HPDE6-E6E7 (cell line): ENCODE results near the gene TBC1D12.

Experiments
- DNase-seq: peaks from one replicate; pipeline ENCODE4 v3.0.0; 2011; ENCODE audit warnings: missing footprints; ENCODE audit errors: extremely low spot score

The TBC1D12 gene

DNA sequence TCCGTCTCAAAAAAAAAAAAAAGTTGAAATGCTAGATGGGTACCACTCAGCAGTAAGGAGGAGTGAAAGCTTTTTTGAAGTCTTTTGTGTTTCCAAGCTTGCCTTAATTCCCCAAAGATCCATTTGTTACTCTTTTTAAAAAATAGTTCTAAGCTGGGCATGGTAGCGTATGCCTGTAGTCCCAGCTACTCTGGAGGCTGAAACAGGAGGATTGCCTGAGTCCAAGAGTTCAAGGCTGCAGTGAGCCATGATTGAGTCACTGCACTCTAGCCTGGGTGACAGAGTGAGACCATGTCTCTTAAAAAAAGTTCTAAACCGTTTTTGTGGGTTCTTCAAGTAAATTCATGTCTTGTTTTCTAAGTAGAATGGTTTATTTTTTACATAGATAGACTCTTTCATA, 5.3 kb downstream of the TBC1D12 start:
- no peak for DNase-seq

GRCh38 chr10:94409021-94409657, 6.8 kb downstream of the TBC1D12 start:
- DNase-seq: no peak

DNA sequence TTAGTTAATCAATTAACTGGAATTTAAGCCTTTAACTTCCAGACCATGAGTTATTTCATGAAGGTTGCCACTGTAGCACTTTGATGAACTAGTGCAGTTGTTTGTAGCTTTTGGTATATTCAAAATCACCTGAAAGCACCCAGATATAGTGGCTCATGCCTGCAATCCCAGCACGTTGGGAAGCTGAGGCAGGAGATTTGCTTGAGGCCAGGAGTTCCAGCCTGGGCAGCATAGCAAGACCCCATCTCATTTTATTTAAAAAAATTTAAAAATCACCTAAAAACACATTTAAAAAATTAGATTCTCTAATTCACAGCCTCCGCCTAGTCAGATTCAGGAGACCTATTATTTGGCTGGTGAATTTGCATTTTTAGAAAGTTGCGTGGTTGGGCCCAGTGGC, 9.0 kb downstream of the TBC1D12 start:
- no peak for DNase-seq

GRCh38 chr10:94412449-94412848, 10.1 kb downstream of the TBC1D12 start:
- DNase-seq: no peak

- no peak for DNase-seq
These were observed 11.0 kb downstream of the TBC1D12 start for GRCh38 chr10:94413361-94413760.

- no peak for DNase-seq
These were observed 14.6 kb downstream of the TBC1D12 start for GRCh38 chr10:94416896-94417295.

DNA sequence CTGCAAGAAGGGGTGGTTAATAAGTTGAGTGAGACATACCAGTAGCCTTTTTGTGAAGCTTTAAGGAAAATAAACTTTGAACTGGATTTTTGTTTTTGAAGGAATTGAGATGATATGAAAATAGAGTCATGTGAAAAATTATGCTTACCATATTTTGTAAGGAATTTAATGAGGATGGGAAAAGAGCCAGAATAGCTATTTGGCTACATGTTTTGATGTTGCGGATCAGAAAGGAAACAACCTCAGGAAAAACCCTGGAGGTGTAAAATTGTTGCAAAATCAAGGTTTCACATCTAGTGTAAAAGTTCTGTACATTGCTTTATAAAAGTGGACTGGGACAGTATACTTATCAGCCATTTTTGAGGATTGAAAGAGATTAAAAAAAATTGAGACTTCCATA, 15.0 kb downstream of the TBC1D12 start:
- no peak for DNase-seq

DNA sequence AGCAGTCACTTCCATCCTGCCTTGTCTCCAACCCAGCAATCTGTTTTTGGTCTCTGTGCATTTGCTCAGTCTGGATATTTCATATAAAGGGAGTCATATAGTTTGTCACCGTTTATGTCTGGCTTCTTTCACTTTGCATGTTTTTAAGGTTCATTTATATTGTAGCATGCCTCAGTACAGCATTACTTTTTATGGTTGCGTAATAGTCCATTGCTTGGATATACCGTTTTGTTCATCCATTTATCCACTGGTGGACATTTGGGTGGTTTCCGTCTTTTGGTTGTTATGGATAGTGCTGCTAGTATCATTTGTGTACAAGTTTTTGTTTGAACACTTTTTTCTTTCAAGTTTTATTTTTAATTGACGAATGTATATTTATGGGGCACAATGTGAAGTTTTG, 18.2 kb downstream of the TBC1D12 start:
- DNase-seq: no peak

DNA sequence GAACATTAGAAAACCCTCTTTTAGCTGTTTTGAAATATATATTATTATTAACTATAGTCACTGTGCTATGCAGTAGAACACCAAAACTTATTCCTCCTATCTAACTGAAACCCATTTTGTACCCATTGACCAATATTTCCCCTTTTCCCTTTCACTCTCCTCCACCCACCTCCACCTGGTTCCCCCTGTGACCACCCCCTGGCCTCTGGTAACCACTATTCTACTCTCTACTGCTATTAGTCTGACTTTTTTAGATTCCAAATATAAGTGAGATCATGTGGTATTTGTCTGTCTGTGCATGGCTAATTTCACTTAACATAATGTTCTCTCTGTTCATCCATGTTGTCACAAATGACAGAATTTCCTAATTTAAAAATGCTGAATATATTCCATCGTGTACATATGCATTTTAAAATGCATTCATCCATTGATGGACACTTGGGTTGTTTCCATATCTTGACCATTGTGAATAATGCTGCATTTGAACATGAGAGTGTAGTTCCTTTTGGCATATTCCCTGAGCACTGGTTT, 18.7 kb downstream of the TBC1D12 start:
- DNase-seq: no peak

DNA sequence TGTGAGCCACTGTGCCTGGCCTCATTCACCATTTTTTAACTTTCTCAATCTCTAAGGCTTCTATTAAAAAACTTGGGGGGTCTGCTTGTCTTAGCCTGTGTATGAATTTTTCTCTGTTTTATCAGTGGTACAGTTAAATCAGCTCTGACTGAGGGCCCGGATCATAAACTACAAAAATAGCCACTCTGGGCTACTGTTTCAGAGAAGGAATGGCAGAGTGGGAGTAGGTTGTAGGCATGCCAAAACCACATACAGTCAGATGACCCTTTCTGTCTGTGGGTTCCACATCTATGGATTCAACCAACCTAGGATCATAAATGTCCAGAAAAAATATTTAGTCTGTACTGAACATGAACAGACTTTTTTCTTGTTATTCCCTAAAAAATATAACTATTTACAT, 21.3 kb downstream of the TBC1D12 start:
- no peak for DNase-seq

GRCh38 chr10:94424714-94425337, 22.5 kb downstream of the TBC1D12 start:
- no peak for DNase-seq

- DNase-seq: no peak
These were observed 23.6 kb downstream of the TBC1D12 start for GRCh38 chr10:94425942-94426341.

DNA sequence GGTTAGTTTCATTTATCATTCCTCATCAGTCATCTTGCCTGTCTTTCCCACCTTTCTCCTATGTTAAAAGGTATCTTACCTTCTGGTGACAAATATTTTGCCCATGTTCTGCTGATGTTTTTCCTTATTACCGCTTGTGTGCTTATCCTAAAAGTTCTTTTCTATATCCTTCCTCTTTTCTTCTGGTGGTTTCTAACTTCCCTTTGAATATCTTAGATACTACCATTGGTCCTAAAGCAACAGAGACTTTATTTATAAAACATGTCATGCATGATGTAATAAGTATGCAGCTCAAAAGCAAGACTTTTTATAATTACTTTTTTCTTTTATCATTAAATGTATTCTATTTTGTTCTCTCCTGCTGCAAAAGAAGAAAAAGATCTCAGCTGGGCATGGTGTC, 24.8 kb downstream of the TBC1D12 start:
- no peak for DNase-seq

GRCh38 chr10:94428766-94429707, 26.7 kb downstream of the TBC1D12 start:
- no peak for DNase-seq

GRCh38 chr10:94430701-94431100, 28.4 kb downstream of the TBC1D12 start:
- no peak for DNase-seq

DNA sequence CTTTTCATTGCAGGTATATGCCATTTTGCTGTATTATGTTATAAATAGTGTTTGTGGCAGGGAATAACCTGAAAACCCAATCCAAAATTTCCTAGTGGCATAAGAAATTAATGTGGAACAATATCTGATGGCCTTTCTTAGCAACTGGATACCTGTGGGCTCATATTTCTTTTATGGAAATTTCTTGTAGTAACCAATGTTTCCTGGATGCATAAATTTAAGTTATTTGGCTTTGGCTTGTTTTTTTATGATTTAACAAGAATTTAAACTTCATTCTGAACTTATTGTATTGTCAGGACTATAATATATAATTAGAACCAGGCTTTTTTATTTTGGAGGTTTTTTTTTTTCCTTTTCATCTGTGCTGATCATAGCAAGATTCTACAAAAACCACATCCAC, 30.1 kb downstream of the TBC1D12 start:
- no peak for DNase-seq

DNA sequence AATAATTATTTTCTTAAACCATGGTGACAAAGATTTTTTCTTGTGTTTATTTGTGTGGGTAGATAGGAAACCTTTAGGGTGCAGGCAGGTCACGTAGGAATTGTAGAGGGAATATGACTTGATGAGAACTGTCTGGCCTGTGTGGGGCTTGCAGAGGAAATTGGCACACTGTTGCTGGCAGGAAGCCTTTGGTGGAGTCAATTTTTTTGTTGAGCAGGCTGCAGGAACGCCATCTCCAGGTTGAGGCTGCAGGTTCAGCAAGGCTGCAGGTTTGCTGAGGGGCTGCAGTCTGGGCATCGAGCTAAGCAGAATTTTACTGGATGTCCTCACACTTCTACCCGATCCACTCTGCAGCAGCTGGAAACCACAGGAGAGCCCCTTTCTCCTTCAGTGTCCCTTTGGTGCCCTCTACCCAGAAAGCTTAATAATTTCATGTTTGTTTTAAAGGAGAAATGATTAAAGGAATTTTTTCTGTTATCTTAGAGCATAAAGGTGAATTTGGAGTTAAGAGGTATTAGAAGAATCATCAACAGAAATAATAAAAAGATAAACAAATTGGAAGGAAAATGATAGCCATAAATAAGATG, 37.0 kb downstream of the TBC1D12 start:
- DNase-seq: no peak

DNA sequence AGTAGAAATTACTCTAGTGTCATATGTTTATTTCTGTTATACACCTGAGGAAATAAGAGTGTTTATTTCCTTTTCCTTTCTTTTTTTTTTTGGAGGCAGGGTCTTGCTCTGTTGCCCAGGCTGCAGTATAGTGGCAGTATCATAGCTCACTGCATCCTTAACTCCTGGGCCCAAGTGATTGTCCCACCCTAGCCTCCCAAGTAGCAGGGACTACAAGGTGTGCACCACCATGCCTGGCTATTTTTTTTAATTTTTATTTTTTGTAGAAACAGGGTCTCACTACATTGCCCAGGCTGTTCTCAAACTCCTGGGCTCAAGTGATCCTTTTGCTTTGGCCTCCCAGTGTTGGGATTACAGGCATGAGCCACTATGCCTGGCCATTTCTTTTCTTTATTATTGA, 37.8 kb downstream of the TBC1D12 start:
- DNase-seq: no peak

DNA sequence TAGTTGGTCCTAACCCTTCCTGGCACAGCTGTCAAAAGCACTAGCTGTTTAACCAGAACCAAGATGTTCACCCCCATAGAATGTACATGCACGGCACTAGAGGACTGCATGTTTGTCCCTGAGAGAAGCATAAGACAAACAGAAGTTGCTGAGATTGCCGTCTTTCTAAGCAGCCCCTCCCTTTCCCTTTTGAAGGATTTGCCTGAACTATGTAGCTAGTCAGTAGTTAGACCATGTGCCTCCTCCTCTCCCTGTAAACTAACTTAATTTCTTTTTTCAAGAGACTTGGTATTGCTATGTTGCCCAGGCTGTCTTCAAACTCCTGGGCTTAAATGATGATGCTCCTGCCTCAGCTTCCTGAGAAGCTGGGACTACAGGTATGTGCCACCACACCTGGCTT, 40.7 kb downstream of the TBC1D12 start:
- no peak for DNase-seq

- DNase-seq: no peak
These were observed 41.2 kb downstream of the TBC1D12 start for GRCh38 chr10:94443549-94443948.

- no peak for DNase-seq
These were observed 48.4 kb downstream of the TBC1D12 start for GRCh38 chr10:94450782-94451181.

DNA sequence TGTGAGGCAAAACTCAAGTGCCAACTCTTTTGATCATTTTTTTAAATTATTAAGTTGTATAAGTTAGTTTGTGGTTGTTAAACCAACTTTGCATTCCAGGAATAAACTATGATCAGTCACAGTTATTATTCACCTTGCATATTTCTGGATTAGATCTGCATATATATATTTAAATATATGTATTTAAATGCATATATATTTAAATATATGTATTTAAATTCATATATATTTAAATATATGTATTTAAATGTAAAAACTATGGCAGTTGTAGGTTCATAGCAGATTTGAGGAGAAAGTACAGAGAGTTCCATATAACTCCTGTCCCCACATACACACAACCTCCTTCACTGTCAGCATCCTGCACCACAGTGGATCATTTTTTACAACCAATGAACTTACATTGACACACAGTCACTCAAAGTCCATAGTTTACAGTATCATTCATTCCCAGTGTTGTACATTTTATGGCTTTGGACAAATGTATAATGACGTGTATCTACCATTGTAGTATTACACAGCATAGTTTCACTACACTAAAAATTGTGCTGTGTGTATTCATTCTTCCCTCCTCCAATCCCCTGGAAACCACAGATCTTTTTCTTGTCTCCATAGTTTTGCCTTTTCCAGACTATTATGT, 49.7 kb downstream of the TBC1D12 start:
- DNase-seq: no peak
